HepG2 (cell line): Measurements from ENCODE around the gene SPRYD4. TPM values are rescaled to one million over a fixed set of nuclear protein-coding genes. Genes with fewer than 3 reads are reported as not detected.

Experiments
- ATAC-seq: fragments of 200-7000 bp; cut with Tn5 transposase; 3 replicates; pipeline ENCODE4 v1.9.1; 2020; ENCODE audit warnings: mild to moderate bottlenecking, moderate library complexity
- BruUV-seq: library from RNA; stranded (reverse); fragments of 400-500 nt; replicated peaks from 2 replicates; lab custom pipeline; 2021; lab: Mats Ljungman, UMichigan
- CTCF ChIA-PET: fragments of 300-600 bp; formaldehyde crosslinking; extraction: SDS; loops from one replicate; lab custom pipeline; 2021; ENCODE audit warnings: low total read pairs, inconsistent platforms, low intra/inter-chr PET ratio; lab: Yijun Ruan, JAX
- POLR2A ChIA-PET: fragments of 350-600 bp; sonication (Branson Sonifier 250); formaldehyde crosslinking; loops from one replicate; lab custom pipeline; 2020; ENCODE audit warnings: antibody characterized with exemption, inconsistent platforms; lab: Yijun Ruan, JAX
- DNase-seq: peaks from one replicate; pipeline ENCODE4 v3.0.0-alpha.2; 2015; ENCODE audit warnings: low spot score
- FAIRE-seq: peaks from 3 replicates; lab custom pipeline; 2011; peaks lifted over from hg19 to GRCh38; lab: Jason Lieb, UNC
- H2AFZ ChIP-seq: one replicate; pipeline ENCODE4 v1.6.1; 2011; ENCODE audit warnings: low read length, inconsistent platforms
- H3K27ac ChIP-seq: fragments of 300-600 bp; 3 replicates; pipeline ENCODE4 v1.8.0; 2011; ENCODE audit warnings: mixed run types, mild to moderate bottlenecking, mixed read lengths, low read length, inconsistent platforms; ENCODE audit not compliant: insufficient read depth; ENCODE audit errors: extremely low read length
- H3K27me3 ChIP-seq, 2 experiments: fragments of 200-600 bp in 1 of 2; 2 replicates in 1 of 2; 3 replicates in 1 of 2; pipeline versions ENCODE4 v1.6.0 to v1.8.0; 2011; ENCODE audit warnings: low read length in 2 of 2, mild to moderate bottlenecking in 2 of 2, moderate library complexity in 2 of 2, inconsistent platforms in 1 of 2; ENCODE audit not compliant: insufficient read depth in 2 of 2, control insufficient read depth in 1 of 2
- H3K36me3 ChIP-seq, 2 experiments: fragments of 200-600 bp in 1 of 2; replicated peaks in 1 of 2; 2 replicates in 1 of 2; 3 replicates in 1 of 2; pipeline versions ENCODE4 v1.5.1 to v1.8.0; 2011; ENCODE audit warnings: low read length in 2 of 2, inconsistent platforms in 1 of 2; ENCODE audit not compliant: insufficient read depth in 2 of 2, control insufficient read depth in 1 of 2
- H3K4me1 ChIP-seq: 2 replicates; pipeline ENCODE4 v1.5.1; 2012; ENCODE audit warnings: low read length, inconsistent platforms; ENCODE audit not compliant: insufficient read depth
- H3K4me2 ChIP-seq: 2 replicates; pipeline ENCODE4 v1.6.0; 2011; ENCODE audit warnings: low read depth, low read length, inconsistent platforms
- H3K4me3 ChIP-seq, 3 experiments: fragments of 200-600 bp in 1 of 3; sonication (generic), shearing (Covaris generic) in 1 of 3; replicated peaks in 1 of 3; 2 replicates each; pipeline ENCODE4 v1.5.1; 2011 to 2016; ENCODE audit warnings: low read length in 3 of 3, inconsistent platforms in 2 of 3, low read depth in 2 of 3, mild to moderate bottlenecking in 2 of 3, control low read depth in 1 of 3, mixed read lengths in 1 of 3; ENCODE audit not compliant: insufficient read depth in 1 of 3
- H3K79me2 ChIP-seq: one replicate; pipeline ENCODE4 v1.6.1; 2011; ENCODE audit warnings: low read length, inconsistent platforms; ENCODE audit not compliant: insufficient read depth
- H3K9ac ChIP-seq: 2 replicates; pipeline ENCODE4 v1.6.0; 2011; ENCODE audit warnings: mild to moderate bottlenecking, low read depth, low read length, inconsistent platforms; ENCODE audit not compliant: insufficient read depth
- H3K9me3 ChIP-seq: 2 replicates; pipeline ENCODE4 v1.5.1; 2012; ENCODE audit warnings: mild to moderate bottlenecking, low read length
- H4K20me1 ChIP-seq: 2 replicates; pipeline ENCODE4 v1.6.0; 2011; ENCODE audit warnings: inconsistent platforms, mild to moderate bottlenecking, low read length, moderate library complexity; ENCODE audit not compliant: insufficient read depth
- ATF1 ChIP-seq: IDR thresholded peaks from 2 replicates; pipeline ENCODE4 v1.6.1; 2016; ENCODE audit warnings: mild to moderate bottlenecking, control low read depth
- GPN1 ChIP-seq: sonication (generic); formaldehyde crosslinking; IDR thresholded peaks from 2 replicates; pipeline ENCODE4 v1.5.1; 2020; ENCODE audit warnings: missing genetic modification reagents, borderline replicate concordance
- MAZ ChIP-seq, 2 experiments: sonication (generic) in 1 of 2; formaldehyde crosslinking in 1 of 2; IDR thresholded peaks; 2 replicates each; pipeline versions ENCODE4 v1.5.0 to v1.6.1; 2012 to 2020; ENCODE audit warnings: low read depth in 2 of 2, mild to moderate bottlenecking in 2 of 2, borderline replicate concordance in 1 of 2, improper control_type of control experiment in 1 of 2, low read length in 1 of 2, missing genetic modification reagents in 1 of 2, moderate library complexity in 1 of 2
- MNT ChIP-seq: fragments of 450-650 bp; IDR thresholded peaks from 2 replicates; pipeline ENCODE4 v1.6.1; 2016
- MZF1 ChIP-seq: sonication (generic); formaldehyde crosslinking; IDR thresholded peaks from 2 replicates; pipeline ENCODE4 v1.8.1; 2023; ENCODE audit warnings: mild to moderate bottlenecking, missing genetic modification reagents, borderline replicate concordance
- PRMT3 ChIP-seq: sonication (generic); formaldehyde crosslinking; IDR thresholded peaks from 2 replicates; pipeline ENCODE4 v1.8.1; 2022; ENCODE audit warnings: low read depth, mild to moderate bottlenecking, moderate library complexity, missing genetic modification reagents, borderline replicate concordance
- RFX1 ChIP-seq: fragments of 450-650 bp; IDR thresholded peaks from 2 replicates; pipeline ENCODE4 v1.6.1; 2017
- THRA ChIP-seq: sonication (generic); formaldehyde crosslinking; IDR thresholded peaks from 2 replicates; pipeline ENCODE4 v1.4.0; 2020; ENCODE audit warnings: missing genetic modification reagents, borderline replicate concordance
- ZFX ChIP-seq: sonication (generic); formaldehyde crosslinking; IDR thresholded peaks from 2 replicates; pipeline ENCODE4 v1.4.0; 2020; ENCODE audit warnings: mild to moderate bottlenecking, low read depth, missing genetic modification reagents, moderate library complexity
- ZNF225 ChIP-seq: sonication (generic); formaldehyde crosslinking; IDR thresholded peaks from 2 replicates; pipeline ENCODE4 v1.4.0; 2020; ENCODE audit warnings: mild to moderate bottlenecking, missing genetic modification reagents
- ZNF292 ChIP-seq: sonication (generic); formaldehyde crosslinking; IDR thresholded peaks from 2 replicates; pipeline ENCODE4 v1.8.1; 2022; ENCODE audit warnings: mild to moderate bottlenecking, low read depth, missing genetic modification reagents, borderline replicate concordance
- ZNF33A ChIP-seq: sonication (generic); formaldehyde crosslinking; IDR thresholded peaks from 2 replicates; pipeline ENCODE4 v1.5.1; 2020; ENCODE audit warnings: missing genetic modification reagents, mild to moderate bottlenecking, moderate library complexity, borderline replicate concordance
- ZNF772 ChIP-seq: sonication (generic); formaldehyde crosslinking; IDR thresholded peaks from 2 replicates; pipeline ENCODE4 v1.5.0; 2020; ENCODE audit warnings: mild to moderate bottlenecking, missing genetic modification reagents
- ZSCAN25 ChIP-seq: sonication (generic); formaldehyde crosslinking; IDR thresholded peaks from 2 replicates; pipeline ENCODE4 v1.8.0; 2022; ENCODE audit warnings: mild to moderate bottlenecking, missing genetic modification reagents
- WGBS: methylation state at CpG from one replicate; pipeline ENCODE4 v1.1.6; 2017; ENCODE audit warnings: low lambda C conversion rate; 5-methylcytosine and 5-hydroxymethylcytosine counted together
- in situ Hi-C: cut with HindIII; loops from 2 replicates; pipeline ENCODE4 v1.10.0; 2017; ENCODE audit warnings: low pct_unique_long_range_greater_than_20kb; ENCODE audit not compliant: extremely low pct_ligation_motif_present
- intact Hi-C: fragments of 100-400 bp; cut with micrococcal nuclease; formaldehyde crosslinking; loops from one replicate; pipeline ENCODE4 v1.10.0; 2022; ENCODE audit not compliant: unreplicated experiment
- polyA plus RNA-seq, 8 experiments: library from polyadenylated mRNA; depleted of rRNA in 3 of 8; stranded (reverse) in 7 of 8; unstranded in 1 of 8; fragments of >200 nt; fragmentation: Illumina TruSeq in 4 of 8; extraction: Trizol in 4 of 8; gene quantifications; 2 replicates each; pipeline versions ENCODE4 v1.2.1 to v1.2.3, GENCODE V29; 2011 to 2016; ENCODE audit warnings: low read depth in 4 of 8, missing spikeins in 1 of 8, mixed read lengths in 1 of 8; ENCODE audit not compliant: insufficient read depth in 1 of 8
- total RNA-seq, 5 experiments: library from RNA; depleted of rRNA; stranded (reverse); fragments of >200 nt; fragmentation: Illumina TruSeq; extraction: Trizol; gene quantifications; 2 replicates each; pipeline ENCODE4 v1.2.3, GENCODE V29; 2016; ENCODE audit warnings: low read depth in 1 of 5
- TF ChIP-seq, protein P1 (sequence below): sonication (generic); formaldehyde crosslinking; IDR thresholded peaks from 2 replicates; pipeline ENCODE4 v1.4.0; 2020; ENCODE audit warnings: missing genetic modification reagents

The SPRYD4 gene
- total and polyA plus RNA-seq, 2 of the 13 experiments (the other 11 are each of a cell fraction or from before 2014, with no cell fraction given) = 3.9 to 4.5 TPM

DNA sequence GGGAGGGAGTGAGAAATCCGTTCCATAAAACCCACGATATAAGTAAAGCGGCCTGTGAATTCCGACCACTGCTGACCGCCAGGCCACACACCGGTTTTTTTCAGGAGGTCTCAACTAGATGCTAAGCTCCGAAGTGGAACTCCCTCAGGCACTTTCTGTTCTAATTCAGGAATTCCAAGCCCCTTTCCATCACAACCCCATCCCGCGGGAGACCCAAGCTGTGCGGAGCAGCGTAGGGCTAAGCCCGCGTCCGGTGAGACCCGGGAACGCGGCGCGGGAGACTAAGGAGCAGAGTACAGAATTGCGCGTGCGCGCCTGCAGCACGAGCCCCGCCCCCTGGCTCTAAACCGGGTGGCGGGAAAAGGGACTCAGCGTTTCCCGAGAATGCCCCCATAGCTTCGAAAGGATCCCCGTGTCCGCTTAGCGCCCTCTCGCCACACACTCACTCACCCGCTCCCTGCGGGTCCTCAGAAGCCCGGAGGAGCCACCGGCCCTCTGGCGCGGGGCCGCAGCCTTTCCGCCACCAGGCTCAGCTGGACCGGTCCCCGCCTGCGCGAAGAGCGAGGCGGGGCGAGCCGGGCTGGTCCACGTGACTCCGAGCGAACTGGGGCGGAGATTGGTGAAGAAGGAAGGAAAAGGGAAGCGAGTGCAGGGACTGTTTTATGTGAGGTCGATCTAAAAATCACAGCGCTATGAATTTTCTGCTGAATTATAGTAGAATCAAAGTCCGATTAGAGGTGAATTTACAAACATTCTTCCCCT lies 19.3 kb upstream of the SPRYD4 start, which contains the start of gene TIMELESS:
TSS of gene TIMELESS (minus strand) at position 567 of the 762 bp plus-strand sequence. CDS start 15,256 bp downstream, outside the sequence.
- intact Hi-C loops = loop anchor here (1.0 kb wide), 1 partner anchor 87 kb away; the partner anchor contains the start of gene APOF
- BruUV-seq = TSS peak; percentile 84
- no peaks in the 10 kb centered on the region for H3K27me3 ChIP-seq
- ChIA-PET POLR2A (interaction anchor here (0.6 to 3.8 kb wide), 17 partner anchors 9 to 331 kb away, joined by 3 to 53 read pairs (median 5); partner anchors contain the start of genes APOF, CNPY2, CS and GLS2), CTCF (no interaction called here)
- H3K4me2 ChIP-seq = peak within 1 kb of the TSS; percentile 89
- no peaks in the 10 kb centered on the region for H4K20me1 ChIP-seq
- in situ Hi-C loops = no loop called here
- H3K79me2 ChIP-seq = peaks cover 7% of the 10 kb centered on the region
- under 1% methylated on average over 29 of the region's 58 CpGs for WGBS
- no peaks in the 10 kb centered on the region for H3K36me3 ChIP-seq
- peak within 1 kb of the TSS; percentile 84 for H3K9ac ChIP-seq
- peak within 1 kb of the TSS; percentile 92 for H3K27ac ChIP-seq
- H3K4me1 ChIP-seq = peaks cover 24% of the 10 kb centered on the region
- peak within 1 kb of the TSS; percentile 68 to 96 (median 77) for H3K4me3 ChIP-seq
- DNase-seq = peak; percentile 82
- peak within 1 kb of the TSS; percentile 87 for H2AFZ ChIP-seq
- FAIRE-seq = peak; percentile 90
- ATAC-seq = peak; percentile 96
- no peaks in the 10 kb centered on the region for H3K9me3 ChIP-seq
- TF ChIP-seq MZF1 (CRISPR knock-in tag) (0 out of 2 replicates have a peak, but pooled peaks have one; percentile 75), THRA (CRISPR knock-in tag) (peak; percentile 10; the same call in 1 of the 2 replicates), PRMT3 (CRISPR knock-in tag) (no peak), MAZ (IDR thresholded peaks at IDR 0.05; ENCODE audit: borderline replicate concordance, low read depth, low read length) (peak; percentile 39; the same call in 1 of the 2 replicates), MAZ (CRISPR knock-in tag; IDR thresholded peaks at IDR 0.05; ENCODE audit: low read depth) (peak; percentile 58; the same call in 1 of the 2 replicates), ZSCAN25 (CRISPR knock-in tag) (peak; percentile 65), MNT (peak; percentile 45), ZNF772 (CRISPR knock-in tag) (peak; percentile 96), ZNF33A (0 out of 2 replicates have a peak, but pooled peaks have one; percentile 50), ZFX (CRISPR knock-in tag) (peak; percentile 92), GPN1 (CRISPR knock-in tag) (no peak), ZNF292 (CRISPR knock-in tag) (no peak), ZNF225 (CRISPR knock-in tag) (no peak; the same call in 1 of the 2 replicates), RFX1 (no peak), ATF1 (no peak)
- TF ChIP-seq, protein P1, sequence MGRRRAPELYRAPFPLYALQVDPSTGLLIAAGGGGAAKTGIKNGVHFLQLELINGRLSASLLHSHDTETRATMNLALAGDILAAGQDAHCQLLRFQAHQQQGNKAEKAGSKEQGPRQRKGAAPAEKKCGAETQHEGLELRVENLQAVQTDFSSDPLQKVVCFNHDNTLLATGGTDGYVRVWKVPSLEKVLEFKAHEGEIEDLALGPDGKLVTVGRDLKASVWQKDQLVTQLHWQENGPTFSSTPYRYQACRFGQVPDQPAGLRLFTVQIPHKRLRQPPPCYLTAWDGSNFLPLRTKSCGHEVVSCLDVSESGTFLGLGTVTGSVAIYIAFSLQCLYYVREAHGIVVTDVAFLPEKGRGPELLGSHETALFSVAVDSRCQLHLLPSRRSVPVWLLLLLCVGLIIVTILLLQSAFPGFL = no peak
